Body of pancreas (tissue), 4 donors: ENCODE measurements around the gene GTF2I. TPM values are rescaled to one million over a fixed set of nuclear protein-coding genes. Genes with fewer than 3 reads are reported as not detected.
"Not testable (repeated sequence)": the region's sequence is repeated elsewhere in the genome, so short reads cannot be mapped to it uniquely, and the experiment has no call there.

Source experiments
- ATAC-seq: fragments of 150-250 bp; one replicate; pipeline ENCODE4 v1.9.1; 2016
- DNase-seq, 4 donors: peaks; one replicate each; pipeline ENCODE4 v3.0.0-alpha.2; 2019
- H3K27ac ChIP-seq, 4 donors: fragments of 200-600 bp; sonication (generic); 1 replicate in 3 of 4; 2 replicates in 1 of 4; pipeline versions ENCODE4 v1.5.1 to v1.6.1; 2016 to 2019; ENCODE audit warnings: mild to moderate bottlenecking in 1 of 4, mixed read lengths in 1 of 4, moderate library complexity in 1 of 4
- H3K27me3 ChIP-seq, 2 donors: fragments of 200-600 bp; sonication (generic); one replicate each; pipeline ENCODE4 v1.6.0; 2016; ENCODE audit warnings: mild to moderate bottlenecking in 1 of 2
- H3K36me3 ChIP-seq, 2 donors: fragments of 200-600 bp; sonication (generic); replicated peaks in 1 of 2; 2 replicates each; pipeline ENCODE4 v1.5.1; 2016; ENCODE audit warnings: low read depth in 2 of 2; ENCODE audit not compliant: insufficient read depth in 1 of 2
- H3K4me1 ChIP-seq: fragments of 200-600 bp; sonication (generic); one replicate; pipeline ENCODE4 v1.6.0; 2016
- H3K4me3 ChIP-seq, 2 donors: fragments of 200-600 bp; sonication (generic); 1 replicate in 1 of 2; 2 replicates in 1 of 2; pipeline ENCODE4 v1.5.1; 2016 to 2019
- H3K9me3 ChIP-seq, 3 donors: fragments of 200-600 bp; sonication (generic); 1 replicate in 2 of 3; 2 replicates in 1 of 3; pipeline ENCODE4 v1.5.1; 2016
- CTCF ChIP-seq, 7 experiments: fragments of 450-650 bp in 4 of 7; fragments of 200-600 bp in 3 of 7; sonication (generic) in 3 of 7; IDR thresholded peaks; one replicate each; pipeline ENCODE4 v1.5.1; 2016 to 2019; ENCODE audit warnings: antibody characterized with exemption in 7 of 7
- POLR2A ChIP-seq, 3 donors: fragments of 450-650 bp; IDR thresholded peaks; one replicate each; pipeline ENCODE4 v1.6.1; 2016; ENCODE audit warnings: antibody characterized with exemption in 3 of 3, mild to moderate bottlenecking in 2 of 3
- WGBS, 2 donors: methylation state at CpG; one replicate each; pipeline ENCODE4 v1.1.5; 2017; 5-methylcytosine and 5-hydroxymethylcytosine counted together
- intact Hi-C: fragments of 100-400 bp; cut with DNase I; formaldehyde crosslinking; loops from one replicate; pipeline ENCODE4 v1.15.1; 2023
- total RNA-seq, 2 donors: library from RNA; depleted of rRNA; stranded (reverse); fragments of >200 nt; gene quantifications; one replicate each; pipeline ENCODE4 v1.1.0, GENCODE V29; 2016

Gene GTF2I
- total RNA-seq, 2 donors from 2014 or later = 96.2 to 117 TPM

DNA sequence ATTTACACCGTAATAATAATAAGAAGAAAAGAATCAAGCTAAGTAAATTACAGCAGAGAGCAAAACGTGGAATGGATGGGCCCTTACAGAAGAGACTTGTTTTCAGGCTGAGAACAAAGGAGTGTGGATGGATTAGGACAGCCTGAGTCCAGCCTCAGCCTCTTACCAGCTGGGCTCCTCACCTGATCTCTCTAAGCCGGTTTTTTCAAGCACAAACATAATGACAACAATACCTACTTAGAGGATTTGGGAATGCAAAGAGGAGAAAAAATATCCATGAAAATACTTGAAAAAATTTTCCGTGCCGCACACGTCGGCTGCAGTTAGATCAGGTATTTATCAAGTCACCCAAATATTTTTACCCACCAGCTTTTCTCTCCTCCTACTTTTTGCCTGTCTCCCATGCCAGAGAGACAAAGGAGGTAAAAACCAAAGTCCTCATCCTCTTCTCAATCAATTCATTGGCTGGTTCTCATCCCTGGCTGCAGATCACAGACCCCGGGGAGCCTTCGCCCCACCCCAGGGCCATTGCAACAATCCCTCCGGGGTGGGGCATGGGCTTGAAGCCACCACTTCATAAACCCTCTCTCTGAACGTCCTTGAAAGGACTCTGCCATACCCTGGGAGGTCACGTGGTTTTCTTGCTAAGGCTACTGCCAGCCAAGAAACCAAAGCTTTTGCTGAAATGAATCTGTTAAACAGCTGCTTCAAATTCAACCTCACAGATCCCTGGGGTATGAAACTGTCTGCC lies 29.7 kb upstream of the GTF2I start:
- WGBS, 2 donors = 21 to 24% methylated on average over 11 to 12 of the region's 12 CpGs
- no peak for TF ChIP-seq CTCF (IDR thresholded peaks at IDR 0.05)
- TF ChIP-seq POLR2A (IDR thresholded peaks at IDR 0.05) = no peak
- Histone ChIP-seq H3K36me3 (no peaks in the 10 kb centered on the region), H3K4me1 (peaks cover 14% of the 10 kb centered on the region), H3K9me3 (no peaks in the 10 kb centered on the region), H3K4me3 (no peak overlapping the region), H3K27me3 (no peaks in the 10 kb centered on the region), H3K27ac (peak overlapping the region; percentile 2 to 60 (median 46))
- ATAC-seq (peak; percentile 85), DNase-seq (peak; percentile 39 to 63 (median 62))
- intact Hi-C loops = no loop called here

GRCh38 chr7:74632505-74632904 lies 25.0 kb upstream of the GTF2I start:
- intact Hi-C loops = no loop called here

GRCh38 chr7:74633451-74633921 lies 24.0 kb upstream of the GTF2I start:
- Histone ChIP-seq H3K9me3 (no peaks in the 10 kb centered on the region), H3K4me1 (peaks cover 19% of the 10 kb centered on the region), H3K27ac (peak overlapping the region in 1 of 4 donors; percentile 17), H3K27me3 (no peaks in the 10 kb centered on the region), H3K36me3 (no peaks in the 10 kb centered on the region), H3K4me3 (no peak overlapping the region)
- ATAC-seq (no peak), DNase-seq (no peak)
- 55 to 70% methylated on average over 4 to 9 of the region's 9 CpGs for WGBS, 2 donors
- intact Hi-C loops = no loop called here
- TF ChIP-seq POLR2A (IDR thresholded peaks at IDR 0.05) = no peak
- no peak for TF ChIP-seq CTCF (IDR thresholded peaks at IDR 0.05)

More at GRCh38 chr7:74632505-74632904, 25.0 kb upstream of the GTF2I start:
- ATAC-seq (no peak), DNase-seq (no peak)
- TF ChIP-seq POLR2A (IDR thresholded peaks at IDR 0.05) (no peak), CTCF (IDR thresholded peaks at IDR 0.05) (no peak)
- no peak overlapping the region for H3K4me3 ChIP-seq
- no peak overlapping the region for H3K27ac ChIP-seq
- H3K36me3 ChIP-seq = no peaks in the 10 kb centered on the region
- H3K9me3 ChIP-seq = no peaks in the 10 kb centered on the region
- peaks cover 29% of the 10 kb centered on the region for H3K4me1 ChIP-seq
- 71 to 90% methylated on average over 6 to 8 of the region's 8 CpGs for WGBS, 2 donors
- H3K27me3 ChIP-seq = no peaks in the 10 kb centered on the region

- no peak for TF ChIP-seq CTCF (IDR thresholded peaks at IDR 0.05)
- no peak for TF ChIP-seq POLR2A (IDR thresholded peaks at IDR 0.05)
- H3K27ac ChIP-seq = no peak overlapping the region
- peaks cover 16% of the 10 kb centered on the region for H3K4me1 ChIP-seq
- WGBS, 2 donors = 97 to 100% methylated on average over 1 to 7 of the region's 7 CpGs
- DNase-seq (no peak), ATAC-seq (no peak)
- H3K4me3 ChIP-seq = no peak overlapping the region
- no peaks in the 10 kb centered on the region for H3K27me3 ChIP-seq
- intact Hi-C loops = no loop called here
- no peaks in the 10 kb centered on the region for H3K36me3 ChIP-seq
- H3K9me3 ChIP-seq = no peaks in the 10 kb centered on the region
Measured at GRCh38 chr7:74637745-74638144, 19.8 kb upstream of the GTF2I start.

DNA sequence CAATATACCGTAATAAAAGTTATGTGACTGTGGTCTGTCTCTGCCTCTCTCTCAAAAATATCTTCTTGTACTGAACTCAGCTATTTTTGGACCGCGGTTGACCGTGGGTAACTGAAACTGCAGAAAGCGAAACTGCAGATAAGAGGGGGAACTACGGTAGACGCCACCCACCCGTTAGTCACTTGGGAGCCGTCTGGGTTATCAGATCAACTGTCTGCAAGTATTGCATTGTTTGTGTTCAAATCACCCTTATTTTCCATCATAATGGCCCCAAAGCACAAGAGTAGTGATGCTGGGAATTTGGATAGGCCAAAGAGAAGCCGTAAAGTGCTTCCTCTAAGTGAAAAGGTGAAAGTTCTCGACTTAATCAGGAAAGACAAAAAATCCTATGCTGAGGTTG lies 7.5 kb upstream of the GTF2I start:
- not testable (repeated sequence) for ATAC-seq, H3K4me3 ChIP-seq
- DNase-seq = peak in 3 of 4 donors; percentile 46 to 60 (median 52)

DNA sequence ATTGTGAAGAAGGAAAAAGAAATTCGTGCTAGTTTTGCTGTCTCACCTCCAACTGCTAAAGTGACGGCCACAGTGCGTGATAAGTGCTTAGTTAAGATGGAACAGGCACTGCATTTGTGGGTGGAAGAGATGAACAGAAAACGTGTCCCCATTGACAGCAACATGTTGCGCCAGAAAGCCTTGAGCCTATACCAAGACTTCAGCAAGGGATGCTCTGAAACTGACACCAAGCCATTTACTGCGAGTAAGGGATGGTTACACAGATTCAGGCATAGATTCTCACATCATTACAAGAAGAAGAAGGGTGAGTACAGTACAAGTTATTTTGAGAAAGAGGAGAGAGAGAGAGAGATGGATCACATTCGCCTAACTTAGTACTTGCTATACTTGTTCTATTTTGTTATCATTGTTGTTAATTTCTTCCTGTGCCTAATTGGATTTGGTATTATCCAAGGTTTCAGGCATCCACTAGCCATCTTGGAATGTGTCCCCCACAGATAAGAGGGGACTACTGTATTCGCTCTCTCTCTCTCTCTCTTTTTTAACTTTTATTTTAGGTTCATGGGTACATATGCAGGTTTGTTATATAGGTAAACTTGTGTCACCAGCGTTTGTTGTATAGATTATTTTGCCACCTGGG lies 6.9 kb upstream of the GTF2I start:
- H3K9me3 ChIP-seq, DNase-seq, H3K27me3 ChIP-seq, ATAC-seq, H3K36me3 ChIP-seq, H3K4me3 ChIP-seq, intact Hi-C loops: not testable (repeated sequence)
- peaks cover 12% of the 10 kb centered on the region for H3K4me1 ChIP-seq
- H3K27ac ChIP-seq = peak overlapping the region in 1 of 4 donors; percentile 8
- WGBS, 2 donors = 63% methylated on average over 6 to 7 of the region's 9 CpGs

More for the DNA sequence above, 7.5 kb upstream of the GTF2I start:
- H3K9me3 ChIP-seq, intact Hi-C loops, H3K27me3 ChIP-seq, H3K36me3 ChIP-seq: not testable (repeated sequence)
- Histone ChIP-seq H3K4me1 (peaks cover 12% of the 10 kb centered on the region), H3K27ac (peak overlapping the region in 1 of 4 donors; percentile 53)
- 12 to 15% methylated on average over 11 of the region's 11 CpGs for WGBS, 2 donors

- H3K27me3 ChIP-seq, ATAC-seq, H3K4me3 ChIP-seq, DNase-seq, H3K27ac ChIP-seq, H3K9me3 ChIP-seq, intact Hi-C loops, H3K36me3 ChIP-seq: not testable (repeated sequence)
- WGBS, 2 donors = 88 to 91% methylated on average over 12 of the region's 12 CpGs
- H3K4me1 ChIP-seq = peaks cover 12% of the 10 kb centered on the region
Measured at GRCh38 chr7:74651133-74651504, 6.4 kb upstream of the GTF2I start.
